Activated CD4-positive, alpha-beta T cell treated with anti-CD3 and anti-CD28 coated beads for 36 hours (primary cell): ENCODE measurements around the gene GATA5. TPM values are rescaled to one million over a fixed set of nuclear protein-coding genes. Genes with fewer than 3 reads are reported as not detected.

Experiments
- ATAC-seq: fragments of 200-7000 bp; cut with Tn5 transposase; one replicate; pipeline ENCODE4 v1.10.0; 2021; ENCODE audit warnings: mild to moderate bottlenecking, moderate library complexity
- CTCF ChIA-PET: fragments of 350-600 bp; sonication (Branson Sonifier 250); formaldehyde crosslinking; loops from one replicate; lab custom pipeline; 2021; ENCODE audit warnings: antibody characterized with exemption; lab: Charles Lee
- POLR2A ChIA-PET: fragments of 350-600 bp; sonication (Branson Sonifier 250); formaldehyde crosslinking; loops from one replicate; lab custom pipeline; 2021; ENCODE audit warnings: antibody characterized with exemption, inconsistent platforms; lab: Charles Lee
- DNase-seq: peaks from one replicate; pipeline ENCODE4 v3.0.0-alpha.2; 2020
- H3K27ac Mint-ChIP-seq: one replicate; pipeline ENCODE4 v1.8.0; 2021; ENCODE audit warnings: mixed read lengths
- H3K27me3 Mint-ChIP-seq: one replicate; pipeline ENCODE4 v1.8.0; 2021; ENCODE audit warnings: mixed read lengths
- H3K36me3 Mint-ChIP-seq: one replicate; pipeline ENCODE4 v1.8.0; 2021; ENCODE audit warnings: low read depth, mixed read lengths
- H3K4me1 Mint-ChIP-seq: one replicate; pipeline ENCODE4 v1.8.0; 2021; ENCODE audit warnings: mixed read lengths
- H3K4me3 Mint-ChIP-seq: one replicate; pipeline ENCODE4 v1.8.0; 2021; ENCODE audit warnings: mild to moderate bottlenecking, moderate library complexity, mixed read lengths
- H3K9me3 Mint-ChIP-seq: one replicate; pipeline ENCODE4 v1.8.0; 2021; ENCODE audit warnings: low read depth, mixed read lengths
- intact Hi-C, 2 experiments: fragments of 100-400 bp; cut with DNase I in 1 of 2; cut with micrococcal nuclease in 1 of 2; formaldehyde crosslinking; loops; one replicate each; pipeline versions ENCODE4 v1.14.2 to v1.15.1; 2022 to 2024; cut with DNase I, micrococcal nuclease
- total RNA-seq, 2 experiments: library from RNA; stranded (reverse); gene quantifications; one replicate each; pipeline ENCODE4 v1.2.3, GENCODE V29; 2021

GATA5 gene
- total RNA-seq, 2 experiments from 2014 or later: not detected

GRCh38 chr20:62487118-62487517 lies 11.3 kb upstream of the GATA5 start:
- Mint-ChIP-seq H3K27ac (no peak overlapping the region), H3K4me3 (no peak overlapping the region), H3K4me1 (peaks cover 2% of the 10 kb centered on the region), H3K9me3 (no peaks in the 10 kb centered on the region), H3K27me3 (peaks cover 34% of the 10 kb centered on the region), H3K36me3 (no peaks in the 10 kb centered on the region)
- ATAC-seq: no peak
- POLR2A ChIA-PET: no interaction called here
- intact Hi-C loops: no loop called here
- CTCF ChIA-PET: interaction anchor here (0.6 kb wide), 1 partner anchor 260 kb away, joined by 4 read pairs; no protein-coding TSS in a partner anchor
- DNase-seq: no peak

DNA sequence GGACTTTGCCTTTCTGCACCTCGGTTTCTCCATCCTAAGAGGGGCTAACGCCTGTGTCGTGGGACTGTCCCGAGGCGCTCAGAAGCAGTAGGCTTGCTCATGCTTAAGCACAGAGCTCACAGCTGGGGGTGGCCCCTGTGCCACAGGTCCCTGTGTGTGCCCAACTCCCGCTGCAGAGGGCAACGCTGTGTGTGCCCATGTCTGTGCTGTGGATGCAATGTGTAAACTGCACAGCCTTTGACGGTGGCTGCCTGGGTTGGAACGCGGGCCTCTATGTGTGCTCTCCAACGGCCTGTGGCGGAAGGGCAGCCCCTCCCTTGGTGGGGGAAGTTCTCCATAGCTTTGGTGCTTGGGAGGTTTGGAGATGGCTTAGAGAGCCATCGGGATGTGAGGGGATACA lies 10.7 kb upstream of the GATA5 start:
- ATAC-seq (no peak), DNase-seq (no peak)
- CTCF ChIA-PET: no interaction called here
- POLR2A ChIA-PET: no interaction called here
- Mint-ChIP-seq H3K9me3 (no peaks in the 10 kb centered on the region), H3K27me3 (peaks cover 39% of the 10 kb centered on the region), H3K4me1 (peaks cover 3% of the 10 kb centered on the region), H3K4me3 (no peak overlapping the region), H3K36me3 (no peaks in the 10 kb centered on the region), H3K27ac (no peak overlapping the region)
- intact Hi-C loops: no loop called here

DNA sequence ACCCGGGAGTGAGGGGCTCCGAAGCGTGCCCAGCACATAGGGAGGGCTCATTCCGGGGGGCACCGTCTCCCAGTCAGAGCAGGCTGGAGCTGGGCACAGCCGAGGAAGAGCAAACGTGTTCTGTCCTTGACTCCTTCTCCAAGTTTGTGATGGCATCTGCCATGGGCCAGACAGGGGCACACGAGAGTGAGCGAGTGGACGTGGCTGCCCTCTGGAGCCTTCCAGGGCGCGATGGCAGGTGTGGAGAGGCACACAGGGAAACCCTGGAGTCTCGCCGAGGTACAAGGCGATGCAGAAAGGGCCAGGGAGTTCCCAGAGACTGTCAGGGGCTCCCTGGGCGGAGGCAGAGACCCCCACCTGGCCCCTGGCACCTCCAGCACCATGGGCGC lies 9.9 kb upstream of the GATA5 start:
- ChIA-PET CTCF (no interaction called here), POLR2A (no interaction called here)
- H3K9me3 Mint-ChIP-seq: no peaks in the 10 kb centered on the region
- no peak overlapping the region for H3K4me3 Mint-ChIP-seq
- intact Hi-C loops: no loop called here
- peaks cover 40% of the 10 kb centered on the region for H3K27me3 Mint-ChIP-seq
- no peaks in the 10 kb centered on the region for H3K36me3 Mint-ChIP-seq
- DNase-seq: no peak
- H3K4me1 Mint-ChIP-seq: peaks cover 3% of the 10 kb centered on the region
- no peak overlapping the region for H3K27ac Mint-ChIP-seq
- ATAC-seq: no peak

- no peak for DNase-seq
- Mint-ChIP-seq H3K4me3 (no peak overlapping the region), H3K36me3 (no peaks in the 10 kb centered on the region), H3K27me3 (peaks cover 40% of the 10 kb centered on the region), H3K9me3 (no peaks in the 10 kb centered on the region), H3K27ac (no peak overlapping the region), H3K4me1 (peaks cover 3% of the 10 kb centered on the region)
- ChIA-PET CTCF (no interaction called here), POLR2A (no interaction called here)
- intact Hi-C loops: no loop called here
- ATAC-seq: no peak
These were observed 9.4 kb upstream of the GATA5 start for GRCh38 chr20:62485062-62485700.

- H3K27me3 Mint-ChIP-seq: peaks cover 43% of the 10 kb centered on the region
- no peaks in the 10 kb centered on the region for H3K36me3 Mint-ChIP-seq
- no peak overlapping the region for H3K4me3 Mint-ChIP-seq
- CTCF ChIA-PET: no interaction called here
- H3K9me3 Mint-ChIP-seq: no peaks in the 10 kb centered on the region
- POLR2A ChIA-PET: no interaction called here
- ATAC-seq (no peak), DNase-seq (no peak)
- H3K4me1 Mint-ChIP-seq: peaks cover 3% of the 10 kb centered on the region
- no peak overlapping the region for H3K27ac Mint-ChIP-seq
- intact Hi-C loops: no loop called here
These were observed 8.7 kb upstream of the GATA5 start for GRCh38 chr20:62484478-62484877.

DNA sequence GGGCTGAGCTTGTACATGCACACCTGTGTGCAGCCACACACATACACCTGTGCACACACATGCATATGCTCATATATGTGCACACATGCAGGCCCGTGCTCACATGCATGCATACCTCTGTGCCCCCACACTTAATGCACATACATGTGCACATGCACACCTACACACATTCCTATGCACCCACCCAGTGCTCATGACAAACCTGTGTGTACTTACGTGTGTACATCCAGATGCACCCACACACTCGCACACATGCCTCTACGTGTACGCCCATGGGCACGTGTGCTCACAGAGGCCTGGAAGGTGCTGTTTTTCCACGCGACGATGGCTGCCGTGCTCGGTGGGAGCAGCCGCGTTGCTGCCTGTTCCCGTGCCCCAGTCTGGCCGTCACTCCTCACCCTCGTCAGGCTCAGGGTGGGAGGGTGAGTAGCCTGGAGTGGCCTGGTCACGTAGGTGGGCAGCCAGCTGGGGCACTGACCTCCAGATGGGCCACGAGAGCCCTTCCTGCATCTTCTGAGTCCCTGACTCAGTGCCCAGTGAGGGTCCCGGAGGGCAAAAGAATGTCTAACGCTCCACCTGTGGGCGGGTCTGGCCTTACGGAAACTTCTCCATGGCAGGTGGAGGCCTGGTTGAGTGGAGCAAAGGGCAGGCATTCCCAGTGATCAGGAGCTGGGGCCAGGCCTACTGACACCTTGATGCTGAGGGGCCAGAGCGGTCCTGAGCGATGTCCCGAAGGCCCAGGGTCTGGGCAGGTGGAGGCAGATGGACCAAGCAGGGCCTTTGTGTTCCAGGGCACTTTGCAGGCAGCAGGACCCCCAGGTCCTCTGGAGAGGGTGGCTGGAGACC lies 8.0 kb upstream of the GATA5 start:
- no peaks in the 10 kb centered on the region for H3K9me3 Mint-ChIP-seq
- DNase-seq: no peak
- peaks cover 48% of the 10 kb centered on the region for H3K27me3 Mint-ChIP-seq
- intact Hi-C loops: no loop called here
- H3K4me1 Mint-ChIP-seq: peaks cover 3% of the 10 kb centered on the region
- ChIA-PET CTCF (no interaction called here), POLR2A (no interaction called here)
- H3K36me3 Mint-ChIP-seq: no peaks in the 10 kb centered on the region
- no peak for ATAC-seq
- no peak overlapping the region for H3K27ac Mint-ChIP-seq
- no peak overlapping the region for H3K4me3 Mint-ChIP-seq

- Mint-ChIP-seq H3K36me3 (no peaks in the 10 kb centered on the region), H3K27me3 (peaks cover 46% of the 10 kb centered on the region)
- intact Hi-C loops: no loop called here
These were observed 7.2 kb upstream of the GATA5 start for GRCh38 chr20:62482974-62483373.

DNA sequence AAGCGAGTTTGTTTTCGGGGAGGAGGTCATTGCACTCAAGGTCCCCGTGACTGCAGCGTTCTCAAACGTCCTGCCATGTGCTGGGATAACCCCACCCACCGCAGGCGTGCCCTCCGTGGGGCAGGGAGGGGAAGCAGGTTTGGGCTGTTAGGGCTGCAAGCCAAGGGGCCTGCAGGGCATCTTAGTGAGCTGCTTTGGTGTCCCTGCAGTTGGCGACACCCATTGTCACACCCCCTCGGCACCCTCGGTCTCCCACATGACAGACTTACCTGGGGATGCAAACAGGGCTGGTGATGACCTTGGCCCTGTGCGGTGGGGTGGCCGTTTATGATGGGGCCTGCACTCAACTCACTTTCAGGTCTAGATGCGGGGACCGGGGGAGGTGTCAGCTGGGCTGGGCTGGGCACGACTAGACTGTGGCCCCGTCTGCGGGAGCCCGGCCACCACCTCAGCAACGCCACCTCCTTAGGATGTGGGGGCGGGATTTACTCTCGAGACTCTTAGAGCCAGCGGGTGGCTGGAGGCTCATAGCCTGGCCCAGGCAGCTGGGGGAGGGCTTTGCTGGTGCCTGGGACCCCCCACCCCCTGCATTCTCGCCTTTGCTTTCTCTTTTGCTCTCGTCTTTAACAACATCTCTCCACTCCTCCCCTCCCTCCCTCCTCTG lies 6.5 kb upstream of the GATA5 start:
- Mint-ChIP-seq H3K27me3 (peaks cover 48% of the 10 kb centered on the region), H3K4me3 (no peak overlapping the region), H3K27ac (no peak overlapping the region), H3K4me1 (peaks cover 3% of the 10 kb centered on the region), H3K9me3 (no peaks in the 10 kb centered on the region), H3K36me3 (no peaks in the 10 kb centered on the region)
- DNase-seq (no peak), ATAC-seq (no peak)
- CTCF ChIA-PET: interaction anchor here (0.6 kb wide), 2 partner anchors 269 to 1836 kb away, joined by 3 read pairs; no protein-coding TSS in a partner anchor
- intact Hi-C loops: no loop called here
- POLR2A ChIA-PET: no interaction called here

More at GRCh38 chr20:62482974-62483373, 7.2 kb upstream of the GATA5 start:
- CTCF ChIA-PET: interaction anchor here (0.6 kb wide), 1 partner anchor 1837 kb away, joined by 3 read pairs; no protein-coding TSS in a partner anchor
- H3K9me3 Mint-ChIP-seq: no peaks in the 10 kb centered on the region
- H3K4me3 Mint-ChIP-seq: no peak overlapping the region
- DNase-seq: no peak
- POLR2A ChIA-PET: no interaction called here
- peaks cover 3% of the 10 kb centered on the region for H3K4me1 Mint-ChIP-seq
- no peak for ATAC-seq
- H3K27ac Mint-ChIP-seq: no peak overlapping the region

DNA sequence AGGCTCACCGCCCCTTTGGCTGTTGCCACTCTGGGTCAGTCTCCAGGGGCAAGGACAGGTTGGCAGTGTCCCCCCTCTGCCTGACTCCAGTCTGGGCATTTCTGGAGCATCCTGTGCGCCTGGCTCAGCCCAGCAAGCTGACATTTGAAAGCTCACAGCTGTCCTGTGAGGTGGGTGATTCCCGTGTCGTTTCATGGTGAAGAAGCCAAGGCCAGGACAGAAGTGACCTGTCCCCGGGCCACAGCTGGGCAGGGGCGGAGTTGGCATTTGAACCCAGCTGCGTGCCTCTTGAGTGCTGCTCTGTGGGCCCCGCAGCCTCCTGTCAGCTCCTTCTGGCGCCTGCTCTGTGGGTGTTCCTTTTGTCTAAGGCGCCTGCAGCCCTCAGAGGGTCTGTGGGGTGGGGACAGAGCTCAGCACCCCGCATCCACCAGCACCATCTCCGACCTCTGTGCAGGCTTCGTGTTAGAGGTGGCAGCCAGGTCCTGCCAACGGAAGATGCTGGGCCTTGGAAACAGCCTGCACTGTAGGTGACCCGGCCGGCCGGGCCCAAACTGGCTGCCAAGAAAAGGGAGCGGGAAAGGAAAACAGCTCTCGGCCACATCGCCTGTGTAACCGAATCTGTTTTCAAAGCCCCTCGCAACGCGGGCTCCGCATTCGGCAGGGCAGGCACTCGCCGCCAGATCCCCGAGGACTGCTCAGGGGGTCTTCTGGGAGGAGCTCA lies 5.8 kb upstream of the GATA5 start:
- no peak for DNase-seq
- peaks cover 51% of the 10 kb centered on the region for H3K27me3 Mint-ChIP-seq
- ATAC-seq: no peak
- no peak overlapping the region for H3K4me3 Mint-ChIP-seq
- intact Hi-C loops: no loop called here
- ChIA-PET POLR2A (no interaction called here), CTCF (interaction anchor here (0.6 kb wide), 1 partner anchor 268 kb away, joined by 3 read pairs; no protein-coding TSS in a partner anchor)
- no peaks in the 10 kb centered on the region for H3K9me3 Mint-ChIP-seq
- no peaks in the 10 kb centered on the region for H3K36me3 Mint-ChIP-seq
- peaks cover 3% of the 10 kb centered on the region for H3K4me1 Mint-ChIP-seq
- no peak overlapping the region for H3K27ac Mint-ChIP-seq

- DNase-seq (no peak), ATAC-seq (no peak)
- no peak overlapping the region for H3K27ac Mint-ChIP-seq
- peaks cover 3% of the 10 kb centered on the region for H3K4me1 Mint-ChIP-seq
- ChIA-PET CTCF (no interaction called here), POLR2A (no interaction called here)
- H3K9me3 Mint-ChIP-seq: no peaks in the 10 kb centered on the region
- intact Hi-C loops: no loop called here
- H3K4me3 Mint-ChIP-seq: no peak overlapping the region
- H3K36me3 Mint-ChIP-seq: no peaks in the 10 kb centered on the region
- peaks cover 45% of the 10 kb centered on the region for H3K27me3 Mint-ChIP-seq
These were observed 4.5 kb upstream of the GATA5 start for GRCh38 chr20:62480318-62480717.

DNA sequence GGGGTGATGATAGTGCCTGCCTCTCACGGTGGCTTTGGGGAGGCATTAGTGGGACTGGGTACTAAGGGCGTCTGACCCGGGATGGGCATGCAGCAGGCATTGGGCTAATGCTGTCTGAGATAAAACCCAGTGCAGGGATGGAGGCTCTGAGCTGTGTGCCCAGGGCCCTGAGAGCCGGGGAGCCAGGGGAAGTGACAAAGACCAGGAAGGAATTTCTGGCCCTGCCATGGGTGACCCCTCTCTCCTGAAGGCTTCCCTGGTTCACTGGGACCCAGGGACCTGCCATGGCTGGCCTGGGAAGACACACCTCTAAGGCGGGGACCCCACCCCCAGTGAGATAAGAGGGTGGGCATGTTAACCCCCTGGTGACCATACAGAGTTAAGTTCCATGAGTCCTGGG lies 3.9 kb upstream of the GATA5 start:
- no peaks in the 10 kb centered on the region for H3K36me3 Mint-ChIP-seq
- ATAC-seq (no peak), DNase-seq (no peak)
- H3K27ac Mint-ChIP-seq: no peak overlapping the region
- intact Hi-C loops: loop anchor here in 1 of 2 experiments (10.0 kb wide), 1 partner anchor 695 kb away; no protein-coding TSS in a partner anchor
- ChIA-PET CTCF (interaction anchor here (0.6 kb wide), 1 partner anchor 137 kb away, joined by 3 read pairs; no protein-coding TSS in a partner anchor), POLR2A (no interaction called here)
- peaks cover 3% of the 10 kb centered on the region for H3K4me1 Mint-ChIP-seq
- no peaks in the 10 kb centered on the region for H3K9me3 Mint-ChIP-seq
- peaks cover 46% of the 10 kb centered on the region for H3K27me3 Mint-ChIP-seq
- no peak overlapping the region for H3K4me3 Mint-ChIP-seq
